PC-9 (cell line): ENCODE results near the gene UROS. TPM values are rescaled to one million over a fixed set of nuclear protein-coding genes. Genes with fewer than 3 reads are reported as not detected.

ENCODE experiments used
- BruUV-seq: library from RNA; stranded (reverse); fragments of 400-500 nt; replicated peaks from 2 replicates; lab custom pipeline; 2021; lab: Mats Ljungman, UMichigan
- CTCF ChIA-PET: fragments of 300-600 bp; sonication (Branson Sonifier 250); formaldehyde crosslinking; loops from one replicate; lab custom pipeline; 2022; ENCODE audit warnings: antibody characterized with exemption; lab: Charles Lee
- POLR2A ChIA-PET: fragments of 300-600 bp; sonication (Branson Sonifier 250); formaldehyde crosslinking; loops from one replicate; lab custom pipeline; 2022; ENCODE audit warnings: antibody characterized with exemption; ENCODE audit not compliant: unreplicated experiment; lab: Charles Lee
- DNase-seq, 2 experiments: peaks; one replicate each; pipeline versions ENCODE4 v3.0.0 to v3.0.0-alpha.2; 2015 to 2022; ENCODE audit warnings: mixed read lengths in 1 of 2
- H2AFZ ChIP-seq: fragments of 200-600 bp; sonication (generic); 2 replicates; pipeline ENCODE4 v1.8.1; 2017; ENCODE audit warnings: antibody characterized with exemption
- H3F3A ChIP-seq: fragments of 200-600 bp; sonication (generic); 2 replicates; pipeline ENCODE4 v1.8.1; 2017; ENCODE audit warnings: antibody characterized with exemption, mild to moderate bottlenecking, low read depth; ENCODE audit not compliant: insufficient read depth
- H3K27ac ChIP-seq: fragments of 200-600 bp; sonication (generic); 2 replicates; pipeline ENCODE4 v1.6.1; 2016; ENCODE audit warnings: mixed run types
- H3K27me3 ChIP-seq: fragments of 200-600 bp; sonication (generic); 2 replicates; pipeline ENCODE4 v1.6.1; 2016; ENCODE audit warnings: low read depth, mixed run types; ENCODE audit not compliant: insufficient read depth
- H3K36me3 ChIP-seq: fragments of 200-600 bp; sonication (generic); 2 replicates; pipeline ENCODE4 v1.6.1; 2016; ENCODE audit warnings: low read depth, mixed run types
- H3K4me1 ChIP-seq: fragments of 200-600 bp; sonication (generic); replicated peaks from 2 replicates; pipeline ENCODE4 v1.6.1; 2016; ENCODE audit warnings: mixed run types; ENCODE audit not compliant: insufficient read depth
- H3K4me2 ChIP-seq: fragments of 200-600 bp; sonication (generic); 2 replicates; pipeline ENCODE4 v1.6.1; 2017; ENCODE audit warnings: mixed run types
- H3K4me3 ChIP-seq: fragments of 200-600 bp; sonication (generic); 2 replicates; pipeline ENCODE4 v1.6.1; 2016; ENCODE audit warnings: mixed run types
- H3K79me2 ChIP-seq: fragments of 200-600 bp; sonication (generic); 2 replicates; pipeline ENCODE4 v1.6.1; 2017; ENCODE audit warnings: low read depth, mixed run types
- H3K9me2 ChIP-seq: fragments of 200-600 bp; sonication (generic); 2 replicates; pipeline ENCODE4 v1.8.1; 2017; ENCODE audit warnings: mild to moderate bottlenecking; ENCODE audit not compliant: insufficient read depth
- H3K9me3 ChIP-seq: fragments of 200-600 bp; sonication (generic); 2 replicates; pipeline ENCODE4 v1.8.1; 2016; ENCODE audit warnings: low read depth; ENCODE audit not compliant: insufficient read depth
- H4K20me1 ChIP-seq: fragments of 200-600 bp; sonication (generic); 2 replicates; pipeline ENCODE4 v1.8.1; 2017; ENCODE audit not compliant: insufficient read depth
- EZH2 ChIP-seq: fragments of 200-600 bp; sonication (generic); IDR thresholded peaks from 2 replicates; pipeline ENCODE4 v1.8.0; 2017; ENCODE audit warnings: antibody characterized with exemption, low read depth
- intact Hi-C: fragments of 100-400 bp; cut with micrococcal nuclease; formaldehyde crosslinking; loops from one replicate; pipeline ENCODE4 v1.10.0; 2022; ENCODE audit not compliant: unreplicated experiment
- total RNA-seq: library from RNA; stranded (reverse); gene quantifications from 2 replicates; pipeline ENCODE4 v1.2.3, GENCODE V29; 2021
- TF ChIP-seq, protein P1 (sequence below): fragments of 200-600 bp; sonication (generic); conservative IDR thresholded peaks from 2 replicates; pipeline ENCODE4 v1.6.1; 2017; ENCODE audit warnings: mixed run types, antibody characterized with exemption, mild to moderate bottlenecking, moderate library complexity

Gene UROS
- total RNA-seq, 1 experiment from 2014 or later = 35.1 TPM

DNA sequence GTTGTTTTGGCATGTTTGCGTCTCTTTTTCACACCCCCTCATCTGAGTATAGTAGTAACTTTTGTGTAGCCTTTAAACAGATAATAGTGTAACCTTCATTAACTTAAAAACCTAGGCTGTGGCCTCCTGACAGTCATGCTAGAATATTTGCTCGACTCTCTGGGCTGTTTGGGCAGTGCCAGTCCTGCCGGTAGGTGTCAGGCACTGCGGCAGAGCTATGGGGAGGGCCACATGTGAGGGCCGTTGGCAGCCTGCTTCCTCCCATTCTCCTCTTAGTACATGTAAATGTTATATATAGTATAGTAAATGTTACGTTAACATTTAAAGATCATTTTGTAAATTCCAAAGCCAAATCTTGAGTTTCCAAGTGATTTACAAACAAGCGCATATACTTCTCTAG is 26.4 kb upstream of the UROS start:
- no peaks in the 10 kb centered on the region for H3K9me2 ChIP-seq
- H3K79me2 ChIP-seq = no peaks in the 10 kb centered on the region
- H3K36me3 ChIP-seq = 0 out of 2 replicates have a peak, but pooled peaks cover 5% of the 10 kb centered on the region
- no peak for DNase-seq
- no peak overlapping the region for H2AFZ ChIP-seq
- no peaks in the 10 kb centered on the region for H3K9me3 ChIP-seq
- H3K27ac ChIP-seq = no peak overlapping the region
- no peaks in the 10 kb centered on the region for H3K27me3 ChIP-seq
- H3K4me3 ChIP-seq = no peak overlapping the region
- no peaks in the 10 kb centered on the region for H4K20me1 ChIP-seq
- no peaks in the 10 kb centered on the region for H3K4me1 ChIP-seq
- intact Hi-C loops = no loop called here
- H3F3A ChIP-seq = no peaks in the 10 kb centered on the region
- ChIA-PET CTCF (no interaction called here), POLR2A (no interaction called here)
- no TSS peak for BruUV-seq
- no peak overlapping the region for H3K4me2 ChIP-seq
- TF ChIP-seq EZH2 = no peak
- TF ChIP-seq, protein P1, sequence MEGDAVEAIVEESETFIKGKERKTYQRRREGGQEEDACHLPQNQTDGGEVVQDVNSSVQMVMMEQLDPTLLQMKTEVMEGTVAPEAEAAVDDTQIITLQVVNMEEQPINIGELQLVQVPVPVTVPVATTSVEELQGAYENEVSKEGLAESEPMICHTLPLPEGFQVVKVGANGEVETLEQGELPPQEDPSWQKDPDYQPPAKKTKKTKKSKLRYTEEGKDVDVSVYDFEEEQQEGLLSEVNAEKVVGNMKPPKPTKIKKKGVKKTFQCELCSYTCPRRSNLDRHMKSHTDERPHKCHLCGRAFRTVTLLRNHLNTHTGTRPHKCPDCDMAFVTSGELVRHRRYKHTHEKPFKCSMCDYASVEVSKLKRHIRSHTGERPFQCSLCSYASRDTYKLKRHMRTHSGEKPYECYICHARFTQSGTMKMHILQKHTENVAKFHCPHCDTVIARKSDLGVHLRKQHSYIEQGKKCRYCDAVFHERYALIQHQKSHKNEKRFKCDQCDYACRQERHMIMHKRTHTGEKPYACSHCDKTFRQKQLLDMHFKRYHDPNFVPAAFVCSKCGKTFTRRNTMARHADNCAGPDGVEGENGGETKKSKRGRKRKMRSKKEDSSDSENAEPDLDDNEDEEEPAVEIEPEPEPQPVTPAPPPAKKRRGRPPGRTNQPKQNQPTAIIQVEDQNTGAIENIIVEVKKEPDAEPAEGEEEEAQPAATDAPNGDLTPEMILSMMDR = no peak

DNA sequence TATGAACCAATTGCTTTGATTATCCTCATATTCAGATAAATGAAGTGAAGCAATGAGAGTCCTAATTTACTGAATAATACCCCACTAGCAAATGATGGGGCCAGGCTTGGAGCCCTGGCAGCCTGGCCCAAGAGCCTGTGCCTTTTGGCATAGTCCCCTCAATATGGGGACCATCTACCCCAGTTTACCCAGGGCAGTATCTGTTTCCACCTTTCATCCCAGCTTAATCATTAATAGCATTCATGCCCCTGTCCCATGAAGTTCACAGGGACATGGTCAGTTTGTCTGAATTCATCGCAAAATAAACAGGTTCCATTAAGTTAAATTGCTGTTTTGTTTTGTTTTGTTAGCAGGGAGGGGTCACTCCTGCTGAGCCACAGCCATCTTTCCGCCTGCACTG is 25.8 kb upstream of the UROS start:
- no peak for DNase-seq
- ChIA-PET CTCF (no interaction called here), POLR2A (no interaction called here)
- TF ChIP-seq, protein P1 = no peak
- TF ChIP-seq EZH2 = no peak
- no peak overlapping the region for H3K4me2 ChIP-seq
- 0 out of 2 replicates have a peak, but pooled peaks cover 3% of the 10 kb centered on the region for H3K36me3 ChIP-seq
- no peak overlapping the region for H3K27ac ChIP-seq
- no TSS peak for BruUV-seq
- intact Hi-C loops = no loop called here
- H2AFZ ChIP-seq = no peak overlapping the region
- H4K20me1 ChIP-seq = no peaks in the 10 kb centered on the region
- H3F3A ChIP-seq = no peaks in the 10 kb centered on the region
- no peaks in the 10 kb centered on the region for H3K9me2 ChIP-seq
- no peak overlapping the region for H3K4me3 ChIP-seq
- H3K9me3 ChIP-seq = no peaks in the 10 kb centered on the region
- no peaks in the 10 kb centered on the region for H3K79me2 ChIP-seq
- H3K27me3 ChIP-seq = no peaks in the 10 kb centered on the region
- H3K4me1 ChIP-seq = no peaks in the 10 kb centered on the region

DNA sequence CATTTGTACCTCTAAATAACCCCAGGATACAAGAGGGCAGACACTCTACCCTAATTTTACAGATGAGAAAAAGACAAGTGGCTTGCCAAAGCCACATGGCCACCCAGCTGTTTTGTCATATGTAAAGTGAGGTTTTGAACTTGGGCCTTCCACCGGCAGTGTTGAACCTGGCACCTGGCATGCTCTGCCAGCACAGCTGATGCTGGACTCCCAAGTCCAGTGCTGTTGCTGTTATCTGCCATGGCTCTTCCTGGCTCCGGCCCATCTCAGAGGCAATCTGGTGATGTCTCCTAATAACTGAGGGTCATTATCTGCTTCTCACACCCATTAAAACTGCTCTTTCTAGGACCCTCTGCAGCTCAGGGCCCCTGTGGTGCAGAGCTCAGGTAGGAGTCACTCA is 25.3 kb upstream of the UROS start:
- Histone ChIP-seq H3K27me3 (no peaks in the 10 kb centered on the region), H3K9me2 (no peaks in the 10 kb centered on the region), H3K4me2 (no peak overlapping the region), H3K4me1 (no peaks in the 10 kb centered on the region), H2AFZ (no peak overlapping the region), H3K79me2 (no peaks in the 10 kb centered on the region), H3K27ac (no peak overlapping the region), H3K9me3 (no peaks in the 10 kb centered on the region), H4K20me1 (no peaks in the 10 kb centered on the region), H3K36me3 (no peaks in the 10 kb centered on the region), H3F3A (no peaks in the 10 kb centered on the region), H3K4me3 (no peak overlapping the region)
- ChIA-PET POLR2A (no interaction called here), CTCF (no interaction called here)
- BruUV-seq = no TSS peak
- intact Hi-C loops = no loop called here
- DNase-seq = no peak
- TF ChIP-seq, protein P1 = no peak
- no peak for TF ChIP-seq EZH2
